Activated effector memory CD4-positive, alpha-beta T cell treated with Interleukin-2 at 50 U/mL for 16 hours (primary cell): ENCODE measurements around the gene FAIM.

Experiments used
- DNase-seq: peaks from one replicate; pipeline ENCODE4 v3.0.0-alpha.2; 2020

Gene FAIM

DNA sequence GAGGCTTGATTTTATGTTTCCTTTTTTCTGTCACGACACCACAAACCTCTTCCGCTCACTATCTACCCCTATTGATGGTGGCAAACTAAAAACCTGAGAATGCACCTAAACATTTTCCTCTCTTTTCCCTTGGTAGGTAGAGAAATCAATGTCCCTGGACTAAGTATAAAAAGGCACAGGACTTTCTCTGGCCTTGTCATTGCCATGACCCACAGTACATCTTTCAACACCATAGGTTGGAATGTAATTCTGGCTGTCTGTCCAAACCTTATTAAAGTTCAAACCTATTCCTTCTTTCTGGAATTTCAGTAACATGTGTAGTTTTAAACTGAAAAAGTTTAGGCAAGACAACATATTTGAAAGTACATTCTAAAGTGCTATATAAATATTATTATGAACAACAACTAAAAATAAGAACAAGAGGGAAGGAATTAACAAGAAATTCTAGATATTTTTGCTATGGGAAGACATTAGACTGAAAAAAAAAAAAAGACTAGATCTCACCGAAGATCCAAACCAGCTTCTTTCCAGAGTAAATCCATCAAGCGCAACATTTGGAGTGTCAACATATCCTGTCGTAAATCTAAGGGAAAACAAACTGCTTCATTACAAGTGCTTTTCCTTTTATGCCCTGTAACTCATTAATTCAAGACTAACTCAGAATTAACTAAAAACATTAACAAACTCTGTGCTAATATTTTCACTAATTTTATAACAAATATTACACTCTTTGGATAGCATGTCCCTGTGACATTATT, 73.1 kb downstream of the FAIM start:
- DNase-seq: no peak

DNA sequence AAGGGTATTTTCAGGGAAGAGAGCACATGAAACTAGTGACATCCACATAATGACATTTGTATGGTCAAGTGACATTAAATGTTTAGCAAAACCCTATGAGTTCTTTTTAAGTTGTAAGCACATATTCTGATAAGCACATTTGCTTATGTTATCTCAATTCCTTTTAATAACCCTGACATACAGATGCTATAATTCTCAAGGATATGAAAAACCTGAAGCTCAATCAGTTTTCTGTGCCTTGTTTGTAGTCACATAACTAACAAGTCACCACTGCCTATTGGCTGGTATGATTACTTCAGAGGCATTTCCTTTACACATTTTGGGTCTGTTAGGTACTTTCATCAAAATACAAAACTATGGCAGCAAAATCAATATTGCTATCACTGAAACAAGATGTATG, 74.1 kb downstream of the FAIM start:
- no peak for DNase-seq
